Progenitor cell of endocrine pancreas (in vitro differentiated cells): Measurements from ENCODE around the gene GRPEL1. TPM values are rescaled to one million over a fixed set of nuclear protein-coding genes. Genes with fewer than 3 reads are reported as not detected.

Source experiments
- DNase-seq: peaks from one replicate; pipeline ENCODE4 v3.0.0; 2021; ENCODE audit warnings: low spot score; ENCODE audit not compliant: unreplicated experiment
- H3K27ac Mint-ChIP-seq: 2 replicates; pipeline ENCODE4 v1.8.0; 2021; ENCODE audit warnings: mild to moderate bottlenecking, moderate library complexity, mixed read lengths
- H3K27me3 Mint-ChIP-seq: 2 replicates; pipeline ENCODE4 v1.8.0; 2021; ENCODE audit warnings: mixed read lengths
- H3K36me3 Mint-ChIP-seq: 2 replicates; pipeline ENCODE4 v1.8.0; 2022; ENCODE audit warnings: mixed read lengths; ENCODE audit not compliant: insufficient read depth
- H3K4me1 Mint-ChIP-seq: 2 replicates; pipeline ENCODE4 v1.8.0; 2021; ENCODE audit warnings: low read depth, mixed read lengths
- H3K4me3 Mint-ChIP-seq: 2 replicates; pipeline ENCODE4 v1.8.0; 2021; ENCODE audit warnings: low read depth, mild to moderate bottlenecking, moderate library complexity, mixed read lengths
- H3K9me3 Mint-ChIP-seq: 2 replicates; pipeline ENCODE4 v1.8.0; 2021; ENCODE audit warnings: low read depth, mixed read lengths
- total RNA-seq: library from RNA; stranded (reverse); gene quantifications from 2 replicates; pipeline ENCODE4 v1.2.1, GENCODE V29; 2021
- TF ChIP-seq, protein P1 (sequence below): fragments of 200-600 bp; sonication (generic); IDR thresholded peaks from one replicate; pipeline ENCODE4 v1.5.0; 2021; ENCODE audit warnings: antibody characterized with exemption, mild to moderate bottlenecking; ENCODE audit not compliant: unreplicated experiment

Gene GRPEL1
- total RNA-seq, 1 donor from 2014 or later, result 18.2 TPM

DNA sequence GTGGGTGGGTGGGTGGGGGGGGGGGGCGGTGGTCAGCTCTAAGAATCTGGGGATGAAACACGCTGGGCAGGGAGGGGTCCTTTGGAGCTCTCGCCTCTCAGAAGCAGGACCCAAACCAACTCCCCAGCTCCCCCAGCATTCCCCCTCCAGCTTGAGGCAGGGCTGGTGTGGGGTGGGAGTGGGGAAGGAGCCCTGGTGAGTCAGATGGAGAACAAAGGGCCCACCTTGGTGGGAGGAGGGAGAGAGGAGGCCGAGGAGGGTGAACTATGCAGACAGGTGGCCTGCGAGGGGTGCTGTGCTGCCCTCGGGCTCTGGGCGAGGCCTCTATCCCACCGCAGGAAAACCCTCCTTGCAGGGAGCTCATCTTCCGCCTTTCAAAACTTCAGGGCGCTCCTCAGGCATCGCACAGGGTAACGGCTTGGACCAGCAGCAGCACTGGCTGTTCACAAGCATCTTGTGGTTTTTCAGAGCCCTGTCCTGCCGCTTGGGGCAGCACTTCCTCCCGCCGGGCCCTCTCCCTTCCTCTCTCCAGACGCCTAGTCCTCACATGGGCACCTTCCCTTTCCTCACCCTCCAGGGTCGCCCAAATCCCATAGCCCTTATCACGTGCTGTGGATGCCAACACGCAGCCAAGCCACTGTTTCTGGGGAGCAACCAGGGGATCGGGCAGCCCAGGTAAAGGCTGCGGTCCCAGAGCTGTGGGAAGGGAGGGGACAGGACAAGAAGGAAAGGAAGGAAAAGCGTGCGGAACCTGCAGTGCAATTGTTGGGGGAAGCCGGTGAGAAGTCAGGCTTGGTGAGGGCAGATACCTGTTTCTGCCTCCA is 34.0 kb upstream of the GRPEL1 start:
- Mint-ChIP-seq H3K36me3 (no peaks in the 10 kb centered on the region), H3K4me3 (peak overlapping the region; percentile 64), H3K27ac (no peak overlapping the region), H3K27me3 (peaks cover 41% of the 10 kb centered on the region), H3K4me1 (peaks cover 8% of the 10 kb centered on the region), H3K9me3 (no peaks in the 10 kb centered on the region)
- no peak for DNase-seq
- TF ChIP-seq, protein P1, sequence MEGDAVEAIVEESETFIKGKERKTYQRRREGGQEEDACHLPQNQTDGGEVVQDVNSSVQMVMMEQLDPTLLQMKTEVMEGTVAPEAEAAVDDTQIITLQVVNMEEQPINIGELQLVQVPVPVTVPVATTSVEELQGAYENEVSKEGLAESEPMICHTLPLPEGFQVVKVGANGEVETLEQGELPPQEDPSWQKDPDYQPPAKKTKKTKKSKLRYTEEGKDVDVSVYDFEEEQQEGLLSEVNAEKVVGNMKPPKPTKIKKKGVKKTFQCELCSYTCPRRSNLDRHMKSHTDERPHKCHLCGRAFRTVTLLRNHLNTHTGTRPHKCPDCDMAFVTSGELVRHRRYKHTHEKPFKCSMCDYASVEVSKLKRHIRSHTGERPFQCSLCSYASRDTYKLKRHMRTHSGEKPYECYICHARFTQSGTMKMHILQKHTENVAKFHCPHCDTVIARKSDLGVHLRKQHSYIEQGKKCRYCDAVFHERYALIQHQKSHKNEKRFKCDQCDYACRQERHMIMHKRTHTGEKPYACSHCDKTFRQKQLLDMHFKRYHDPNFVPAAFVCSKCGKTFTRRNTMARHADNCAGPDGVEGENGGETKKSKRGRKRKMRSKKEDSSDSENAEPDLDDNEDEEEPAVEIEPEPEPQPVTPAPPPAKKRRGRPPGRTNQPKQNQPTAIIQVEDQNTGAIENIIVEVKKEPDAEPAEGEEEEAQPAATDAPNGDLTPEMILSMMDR, result peak; percentile 76

DNA sequence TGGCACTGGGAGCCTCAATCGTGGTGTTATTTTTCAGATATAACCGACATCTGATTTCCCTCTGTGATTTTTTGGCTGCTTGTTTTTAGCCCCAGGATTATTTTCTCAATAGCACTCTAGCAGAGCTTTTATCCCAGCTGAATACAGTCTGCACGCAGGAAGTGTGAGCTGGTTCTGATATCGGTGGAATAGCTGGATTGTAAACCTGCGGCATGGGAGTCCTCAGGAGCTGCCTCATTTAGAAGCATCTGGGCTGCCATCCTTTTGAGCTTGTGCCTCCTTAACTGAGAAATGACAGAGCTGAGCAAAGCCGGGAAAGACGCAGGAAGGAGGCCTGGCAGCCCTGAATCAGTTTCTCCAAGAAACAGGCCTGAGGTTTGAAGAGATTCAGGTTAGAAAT is 28.4 kb upstream of the GRPEL1 start:
- no peaks in the 10 kb centered on the region for H3K36me3 Mint-ChIP-seq
- no peaks in the 10 kb centered on the region for H3K9me3 Mint-ChIP-seq
- no peak for DNase-seq
- H3K27me3 Mint-ChIP-seq, result peaks cover 32% of the 10 kb centered on the region
- no peak overlapping the region for H3K4me3 Mint-ChIP-seq
- H3K27ac Mint-ChIP-seq, result no peak overlapping the region
- TF ChIP-seq, protein P1, result no peak
- no peaks in the 10 kb centered on the region for H3K4me1 Mint-ChIP-seq

DNA sequence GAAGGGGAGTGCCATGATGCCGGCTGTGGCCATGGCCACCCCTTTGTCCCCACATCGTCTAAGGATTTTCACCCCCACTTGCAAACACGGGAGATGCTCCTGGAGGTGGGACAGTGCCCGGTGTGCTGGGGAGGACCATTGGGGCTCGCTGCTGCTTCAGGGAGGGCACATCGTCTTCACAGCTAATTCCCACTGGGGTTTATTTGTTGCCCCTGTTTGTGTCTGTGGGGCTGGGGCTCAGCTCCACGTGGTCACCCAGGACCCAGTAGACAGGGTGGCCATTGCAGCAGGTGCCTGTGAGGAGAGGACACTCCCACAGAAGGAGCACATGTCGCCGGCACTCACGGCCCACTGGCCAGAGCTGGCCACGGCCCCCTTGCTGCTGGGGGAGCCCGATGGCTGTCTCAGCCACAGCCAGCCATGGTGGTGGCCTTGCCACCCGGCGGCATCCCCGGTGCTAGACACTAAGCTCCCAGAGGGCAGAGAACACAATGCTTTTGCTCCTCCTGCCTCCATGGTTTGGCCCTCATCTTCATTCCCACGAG is 27.8 kb upstream of the GRPEL1 start:
- Mint-ChIP-seq H3K27ac (no peak overlapping the region), H3K9me3 (no peaks in the 10 kb centered on the region), H3K4me1 (no peaks in the 10 kb centered on the region), H3K4me3 (no peak overlapping the region), H3K27me3 (peaks cover 32% of the 10 kb centered on the region), H3K36me3 (no peaks in the 10 kb centered on the region)
- no peak for DNase-seq
- TF ChIP-seq, protein P1, result no peak

DNA sequence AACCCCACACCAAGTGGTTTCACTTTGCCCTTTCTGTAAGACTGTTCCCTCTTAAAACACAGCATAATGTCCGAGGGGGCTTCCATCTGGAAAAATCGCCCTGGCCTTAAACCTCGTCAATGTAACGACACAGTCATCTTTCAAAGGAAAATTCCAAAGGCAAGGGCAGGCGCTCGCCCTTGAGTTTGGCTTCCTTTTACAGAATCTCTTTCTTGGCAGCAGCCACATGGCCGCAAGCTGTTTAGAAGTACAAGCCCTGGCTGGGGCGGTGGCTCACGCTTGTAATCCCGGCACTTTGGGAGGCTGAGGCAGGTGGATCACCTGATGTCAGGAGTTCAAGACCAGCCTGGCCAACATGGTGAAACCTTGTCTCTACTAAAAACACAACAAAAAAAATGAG is 27.1 kb upstream of the GRPEL1 start:
- H3K27me3 Mint-ChIP-seq, result peaks cover 33% of the 10 kb centered on the region
- no peak overlapping the region for H3K27ac Mint-ChIP-seq
- H3K36me3 Mint-ChIP-seq, result no peaks in the 10 kb centered on the region
- H3K4me1 Mint-ChIP-seq, result no peaks in the 10 kb centered on the region
- TF ChIP-seq, protein P1, result no peak
- no peak for DNase-seq
- H3K4me3 Mint-ChIP-seq, result no peak overlapping the region
- H3K9me3 Mint-ChIP-seq, result no peaks in the 10 kb centered on the region

DNA sequence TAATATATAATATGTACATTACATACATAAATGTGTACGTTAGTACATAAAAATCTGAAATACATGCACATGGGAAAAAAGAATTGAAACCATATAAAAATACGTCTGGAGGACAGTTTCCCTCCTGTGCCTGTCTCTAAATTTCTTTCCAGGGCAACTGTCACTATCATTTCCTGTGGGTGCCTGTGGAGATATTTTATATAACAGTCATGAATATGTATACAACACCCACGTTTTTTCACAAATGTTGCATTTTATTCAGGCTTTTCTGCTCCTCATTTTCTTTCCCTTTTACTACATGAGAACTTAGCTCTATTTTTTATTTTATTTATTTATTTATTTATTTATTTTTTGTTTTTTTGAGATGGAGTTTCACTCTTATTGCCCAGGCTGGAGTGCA is 24.2 kb upstream of the GRPEL1 start:
- no peak for DNase-seq
- H3K36me3 Mint-ChIP-seq, result no peaks in the 10 kb centered on the region
- H3K27ac Mint-ChIP-seq, result no peak overlapping the region

More for the DNA sequence above, 24.2 kb upstream of the GRPEL1 start:
- H3K27me3 Mint-ChIP-seq, result peaks cover 27% of the 10 kb centered on the region
- TF ChIP-seq, protein P1, result no peak
- peaks cover 1% of the 10 kb centered on the region for H3K4me1 Mint-ChIP-seq
- no peak overlapping the region for H3K4me3 Mint-ChIP-seq
- H3K9me3 Mint-ChIP-seq, result no peaks in the 10 kb centered on the region
